ENCODE results near the gene OPCML. TPM values are rescaled to one million over a fixed set of nuclear protein-coding genes. Genes with fewer than 3 reads are reported as not detected.

OPCML gene
- total RNA-seq, 1 donor from 2014 or later = not detected

GRCh38 chr11:132790971-132791370, 741.3 kb downstream of the OPCML start:
- intact Hi-C loops (cut with DNase I) = no loop called here
- DNase-seq (ENCODE audit: extremely low spot score in 2 of 2) = no peak
- Histone ChIP-seq H3K4me1 (no peaks in the 10 kb centered on the region), H3K9me3 (no peaks in the 10 kb centered on the region), H3K27ac (no peak overlapping the region), H3K27me3 (no peaks in the 10 kb centered on the region), H3K4me3 (no peak overlapping the region), H3K36me3 (no peaks in the 10 kb centered on the region)
- TF ChIP-seq, protein P1, sequence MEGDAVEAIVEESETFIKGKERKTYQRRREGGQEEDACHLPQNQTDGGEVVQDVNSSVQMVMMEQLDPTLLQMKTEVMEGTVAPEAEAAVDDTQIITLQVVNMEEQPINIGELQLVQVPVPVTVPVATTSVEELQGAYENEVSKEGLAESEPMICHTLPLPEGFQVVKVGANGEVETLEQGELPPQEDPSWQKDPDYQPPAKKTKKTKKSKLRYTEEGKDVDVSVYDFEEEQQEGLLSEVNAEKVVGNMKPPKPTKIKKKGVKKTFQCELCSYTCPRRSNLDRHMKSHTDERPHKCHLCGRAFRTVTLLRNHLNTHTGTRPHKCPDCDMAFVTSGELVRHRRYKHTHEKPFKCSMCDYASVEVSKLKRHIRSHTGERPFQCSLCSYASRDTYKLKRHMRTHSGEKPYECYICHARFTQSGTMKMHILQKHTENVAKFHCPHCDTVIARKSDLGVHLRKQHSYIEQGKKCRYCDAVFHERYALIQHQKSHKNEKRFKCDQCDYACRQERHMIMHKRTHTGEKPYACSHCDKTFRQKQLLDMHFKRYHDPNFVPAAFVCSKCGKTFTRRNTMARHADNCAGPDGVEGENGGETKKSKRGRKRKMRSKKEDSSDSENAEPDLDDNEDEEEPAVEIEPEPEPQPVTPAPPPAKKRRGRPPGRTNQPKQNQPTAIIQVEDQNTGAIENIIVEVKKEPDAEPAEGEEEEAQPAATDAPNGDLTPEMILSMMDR (IDR thresholded peaks at IDR 0.05) = no peak
- TF ChIP-seq POLR2AphosphoS5 (IDR thresholded peaks at IDR 0.05; ENCODE audit: insufficient read depth in 1 of 2, low read depth in 1 of 2) = no peak
- TF ChIP-seq POLR2A (IDR thresholded peaks at IDR 0.05) = no peak

DNA sequence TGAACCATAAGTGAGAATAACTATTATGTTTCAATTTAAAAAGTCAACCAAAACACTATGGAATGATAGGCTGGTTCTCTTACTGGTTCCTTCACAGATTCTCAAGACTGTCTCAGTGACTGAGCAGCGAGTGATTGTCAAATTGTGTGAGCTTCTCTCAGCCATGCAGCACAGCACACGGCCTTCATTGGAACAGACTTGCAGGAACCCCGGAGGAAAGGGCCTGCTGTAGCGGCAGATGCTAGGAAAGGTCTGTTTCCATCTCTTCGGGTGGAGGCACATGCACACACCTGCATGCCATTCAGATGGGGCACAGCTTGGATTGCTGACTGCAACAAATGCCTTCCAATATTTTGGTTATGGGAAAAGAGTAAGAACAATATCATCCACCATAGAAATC, 741.8 kb downstream of the OPCML start:
- intact Hi-C loops (cut with DNase I) = no loop called here
- DNase-seq (ENCODE audit: extremely low spot score in 2 of 2) = no peak
- no peak for TF ChIP-seq POLR2A (IDR thresholded peaks at IDR 0.05)
- no peak for TF ChIP-seq POLR2AphosphoS5 (IDR thresholded peaks at IDR 0.05; ENCODE audit: insufficient read depth in 1 of 2, low read depth in 1 of 2)
- TF ChIP-seq, protein P1 (IDR thresholded peaks at IDR 0.05) = no peak

GRCh38 chr11:132788816-132789325, 743.4 kb downstream of the OPCML start:
- DNase-seq (ENCODE audit: extremely low spot score in 2 of 2) = no peak
- H3K27ac ChIP-seq = no peak overlapping the region
- H3K27me3 ChIP-seq = no peaks in the 10 kb centered on the region
- no peaks in the 10 kb centered on the region for H3K4me1 ChIP-seq
- intact Hi-C loops (cut with DNase I) = no loop called here
- no peak overlapping the region for H3K4me3 ChIP-seq
- no peaks in the 10 kb centered on the region for H3K9me3 ChIP-seq
- H3K36me3 ChIP-seq = no peaks in the 10 kb centered on the region
- TF ChIP-seq POLR2A (IDR thresholded peaks at IDR 0.05) = no peak
- TF ChIP-seq, protein P1 (IDR thresholded peaks at IDR 0.05) = no peak
- no peak for TF ChIP-seq POLR2AphosphoS5 (IDR thresholded peaks at IDR 0.05; ENCODE audit: insufficient read depth in 1 of 2, low read depth in 1 of 2)

More for the DNA sequence above, 741.8 kb downstream of the OPCML start:
- H3K27me3 ChIP-seq = no peaks in the 10 kb centered on the region
- H3K4me3 ChIP-seq = no peak overlapping the region
- H3K27ac ChIP-seq = no peak overlapping the region
- no peaks in the 10 kb centered on the region for H3K4me1 ChIP-seq
- H3K36me3 ChIP-seq = no peaks in the 10 kb centered on the region
- no peaks in the 10 kb centered on the region for H3K9me3 ChIP-seq

GRCh38 chr11:132785878-132786277, 746.4 kb downstream of the OPCML start:
- no peak for DNase-seq (ENCODE audit: extremely low spot score in 2 of 2)
- Histone ChIP-seq H3K36me3 (no peaks in the 10 kb centered on the region), H3K4me3 (no peak overlapping the region), H3K4me1 (no peaks in the 10 kb centered on the region), H3K9me3 (no peaks in the 10 kb centered on the region), H3K27ac (no peak overlapping the region), H3K27me3 (no peaks in the 10 kb centered on the region)
- TF ChIP-seq POLR2A (IDR thresholded peaks at IDR 0.05) (no peak), POLR2AphosphoS5 (IDR thresholded peaks at IDR 0.05; ENCODE audit: insufficient read depth in 1 of 2, low read depth in 1 of 2) (no peak)
- TF ChIP-seq, protein P1 (IDR thresholded peaks at IDR 0.05) = no peak
- intact Hi-C loops (cut with DNase I) = no loop called here

GRCh38 chr11:132784441-132784840, 747.9 kb downstream of the OPCML start:
- no peak for DNase-seq (ENCODE audit: extremely low spot score in 2 of 2)
- Histone ChIP-seq H3K36me3 (no peaks in the 10 kb centered on the region), H3K27ac (no peak overlapping the region), H3K9me3 (no peaks in the 10 kb centered on the region), H3K4me3 (no peak overlapping the region), H3K27me3 (no peaks in the 10 kb centered on the region), H3K4me1 (no peaks in the 10 kb centered on the region)
- intact Hi-C loops (cut with DNase I) = no loop called here
- TF ChIP-seq POLR2A (IDR thresholded peaks at IDR 0.05) (no peak), POLR2AphosphoS5 (IDR thresholded peaks at IDR 0.05; ENCODE audit: insufficient read depth in 1 of 2, low read depth in 1 of 2) (no peak)
- TF ChIP-seq, protein P1 (IDR thresholded peaks at IDR 0.05) = no peak

Data from vagina (tissue), 2 donors.